ENCODE data around the gene CYP21A2. TPM values are rescaled to one million over a fixed set of nuclear protein-coding genes. Genes with fewer than 3 reads are reported as not detected.

CYP21A2 gene
- total RNA-seq, 4 donors from 2014 or later = 0.16 to 0.41 TPM; not detected in 2

- Histone ChIP-seq H3K9me3 (no peaks in the 10 kb centered on the region), H3K27ac (peak overlapping the region; percentile 54 to 65 (median 57)), H3K27me3 (no peaks in the 10 kb centered on the region), H3K4me3 (no peak overlapping the region), H3K36me3 (no peaks in the 10 kb centered on the region), H3K4me1 (no peaks in the 10 kb centered on the region)
- ATAC-seq (no peak), DNase-seq (no peak)
- in situ Hi-C loops (cut with MboI; ENCODE audit: low sequenced_read_pairs in 4 of 4) = loop anchor here in 1 of 4 donors (25.0 kb wide), 1 partner anchor 108 kb away; the partner anchor contains the start of genes DXO, NELFE and SKIC2
- TF ChIP-seq CTCF (IDR thresholded peaks at IDR 0.05 in 4 of 5, conservative IDR thresholded peaks at IDR 0.05 in 1 of 5) (no peak), POLR2A (IDR thresholded peaks at IDR 0.05) (no peak)
- intact Hi-C loops (cut with DNase I; ENCODE audit: low total_unique reads) = no loop called here
Measured at GRCh38 chr6:32069878-32070515, 31.8 kb downstream of the CYP21A2 start.

GRCh38 chr6:32070814-32071543 lies 32.8 kb downstream of the CYP21A2 start:
- intact Hi-C loops (cut with DNase I; ENCODE audit: low total_unique reads) (no loop called here), in situ Hi-C loops (cut with MboI; ENCODE audit: low sequenced_read_pairs in 4 of 4) (loop anchor here in 1 of 4 donors (25.0 kb wide), 1 partner anchor 109 kb away; the partner anchor contains the start of genes DXO, NELFE and SKIC2)
- ATAC-seq (peak; percentile 62 to 75), DNase-seq (peak in 1 of 2 donors; percentile 66)
- TF ChIP-seq CTCF (IDR thresholded peaks at IDR 0.05 in 4 of 5, conservative IDR thresholded peaks at IDR 0.05 in 1 of 5) (no peak), POLR2A (IDR thresholded peaks at IDR 0.05) (no peak)
- Histone ChIP-seq H3K27ac (peak overlapping the region; percentile 54 to 65 (median 57)), H3K4me1 (no peaks in the 10 kb centered on the region), H3K9me3 (no peaks in the 10 kb centered on the region), H3K27me3 (no peaks in the 10 kb centered on the region), H3K36me3 (no peaks in the 10 kb centered on the region), H3K4me3 (no peak overlapping the region)

- no peaks in the 10 kb centered on the region for H3K9me3 ChIP-seq
- H3K4me3 ChIP-seq = no peak overlapping the region
- H3K36me3 ChIP-seq = no peaks in the 10 kb centered on the region
- no peak for ATAC-seq
- in situ Hi-C loops (cut with MboI; ENCODE audit: low sequenced_read_pairs in 4 of 4) (loop anchor here in 1 of 4 donors (25.0 kb wide), 1 partner anchor 111 kb away; the partner anchor contains the start of genes DXO, NELFE and SKIC2), intact Hi-C loops (cut with DNase I; ENCODE audit: low total_unique reads) (no loop called here)
- H3K4me1 ChIP-seq = no peaks in the 10 kb centered on the region
- DNase-seq = no peak
- H3K27ac ChIP-seq = no peak overlapping the region
- H3K27me3 ChIP-seq = no peaks in the 10 kb centered on the region
- no peak for TF ChIP-seq CTCF (IDR thresholded peaks at IDR 0.05 in 4 of 5, conservative IDR thresholded peaks at IDR 0.05 in 1 of 5)
- TF ChIP-seq POLR2A (IDR thresholded peaks at IDR 0.05) = no peak
Measured at GRCh38 chr6:32073101-32073500, 34.9 kb downstream of the CYP21A2 start.

DNA sequence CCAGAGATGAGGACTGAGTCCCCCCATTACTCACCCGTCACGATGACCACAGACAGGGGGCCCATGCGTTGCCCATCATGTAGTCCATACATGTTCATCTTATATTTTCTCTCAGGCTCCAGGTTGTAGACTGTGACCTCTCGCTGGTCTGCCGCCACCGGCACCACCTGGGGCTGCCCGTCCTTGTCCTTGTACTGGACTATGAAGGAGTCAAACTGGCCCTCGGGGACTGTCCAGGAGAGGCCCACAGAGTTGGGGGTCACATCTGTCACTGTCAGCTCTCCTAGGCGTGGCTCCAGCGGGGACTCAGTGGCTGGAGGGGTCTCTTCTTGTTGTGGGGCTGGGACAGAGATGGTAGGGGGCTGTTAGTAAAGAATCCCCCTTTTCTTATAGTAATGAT lies 35.4 kb downstream of the CYP21A2 start:
- no peak overlapping the region for H3K4me3 ChIP-seq
- DNase-seq = no peak
- H3K4me1 ChIP-seq = no peaks in the 10 kb centered on the region
- H3K9me3 ChIP-seq = no peaks in the 10 kb centered on the region
- H3K36me3 ChIP-seq = no peaks in the 10 kb centered on the region
- ATAC-seq = no peak
- no peak overlapping the region for H3K27ac ChIP-seq
- TF ChIP-seq POLR2A (IDR thresholded peaks at IDR 0.05) (no peak), CTCF (IDR thresholded peaks at IDR 0.05 in 4 of 5, conservative IDR thresholded peaks at IDR 0.05 in 1 of 5) (no peak)
- intact Hi-C loops (cut with DNase I; ENCODE audit: low total_unique reads) = no loop called here
- H3K27me3 ChIP-seq = no peaks in the 10 kb centered on the region
- in situ Hi-C loops (cut with MboI; ENCODE audit: low sequenced_read_pairs in 4 of 4) = loop anchor here in 1 of 4 donors (25.0 kb wide), 1 partner anchor 111 kb away; the partner anchor contains the start of genes DXO, NELFE and SKIC2
